GM21367 (cell line): ENCODE data around the gene TMEM42.
"Not testable (repeated sequence)": the region's sequence is repeated elsewhere in the genome, so short reads cannot be mapped to it uniquely, and the experiment has no call there.

Experiments used
- ATAC-seq: cut with Tn5 transposase; IDR thresholded peaks from one replicate; pipeline ENCODE4 v1.9.1; 2021; ENCODE audit not compliant: unreplicated experiment

The TMEM42 gene

GRCh38 chr3:44861412-44862225 lies at the start of gene TMEM42:
Gene TMEM42 (plus strand): TSS chr3:44861912. CDS start chr3:44861925, 13 bp downstream.
- ATAC-seq, result peak; percentile 92

DNA sequence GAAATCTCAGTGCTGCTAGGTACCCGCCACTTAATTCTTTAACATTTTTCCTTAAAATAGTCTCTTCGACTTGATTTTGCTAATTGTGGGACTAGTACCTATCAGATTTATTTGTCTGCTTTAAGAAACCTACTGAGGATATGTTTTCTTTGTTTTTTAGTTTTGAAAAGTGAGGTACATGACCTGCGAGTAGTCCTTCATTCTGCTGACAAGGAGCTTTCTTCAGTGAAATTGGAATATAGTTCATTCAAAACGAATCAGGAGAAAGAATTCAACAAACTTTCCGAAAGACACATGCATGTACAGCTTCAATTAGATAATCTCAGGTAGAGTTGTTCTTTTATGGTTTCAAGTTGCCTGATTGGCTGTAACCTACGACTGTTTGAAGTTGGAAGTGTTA lies 47.0 kb upstream of the TMEM42 start:
- ATAC-seq, result no peak

DNA sequence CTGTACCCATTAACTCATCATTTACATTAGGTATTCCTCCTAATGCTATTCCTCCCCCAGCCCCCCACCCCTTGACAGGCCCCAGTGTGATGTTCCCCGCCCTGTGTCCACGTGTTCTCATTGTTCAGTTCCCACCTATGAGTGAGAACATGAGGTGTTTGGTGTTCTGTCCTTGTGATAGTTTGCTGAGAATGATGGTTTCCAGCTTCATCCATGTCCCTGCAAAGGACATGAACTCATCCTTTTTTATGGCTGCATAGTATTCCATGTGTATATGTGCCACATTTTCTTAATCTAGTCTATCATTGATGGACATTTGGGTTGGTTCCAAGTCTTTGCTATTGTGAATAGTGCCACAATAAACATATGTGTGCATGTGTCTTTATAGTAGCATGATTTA lies 45.4 kb upstream of the TMEM42 start:
- ATAC-seq, result not testable (repeated sequence)

GRCh38 chr3:44821206-44821605 lies 40.5 kb upstream of the TMEM42 start:
- not testable (repeated sequence) for ATAC-seq

- ATAC-seq, result no peak
These were observed 36.3 kb upstream of the TMEM42 start for GRCh38 chr3:44825264-44825925.

GRCh38 chr3:44827196-44827595 lies 34.5 kb upstream of the TMEM42 start:
- no peak for ATAC-seq

DNA sequence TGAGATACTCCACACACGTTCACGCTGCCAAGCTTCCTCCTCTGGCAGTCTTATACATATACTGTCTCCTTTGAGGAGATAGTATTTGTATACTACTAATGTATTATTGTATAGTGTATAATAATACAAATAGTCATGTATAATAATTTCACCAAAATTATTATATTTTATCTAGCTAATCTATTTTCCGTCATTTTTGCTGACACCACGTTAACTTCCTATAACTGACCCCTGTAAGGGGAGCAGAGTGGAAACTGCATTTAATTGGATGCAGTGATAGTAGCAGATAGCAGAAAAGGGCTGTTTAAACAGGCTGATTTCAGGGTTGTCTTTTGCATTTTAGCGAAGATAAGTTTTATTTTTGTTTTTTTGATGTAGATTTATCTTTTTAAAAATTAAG lies 30.5 kb upstream of the TMEM42 start:
- no peak for ATAC-seq

DNA sequence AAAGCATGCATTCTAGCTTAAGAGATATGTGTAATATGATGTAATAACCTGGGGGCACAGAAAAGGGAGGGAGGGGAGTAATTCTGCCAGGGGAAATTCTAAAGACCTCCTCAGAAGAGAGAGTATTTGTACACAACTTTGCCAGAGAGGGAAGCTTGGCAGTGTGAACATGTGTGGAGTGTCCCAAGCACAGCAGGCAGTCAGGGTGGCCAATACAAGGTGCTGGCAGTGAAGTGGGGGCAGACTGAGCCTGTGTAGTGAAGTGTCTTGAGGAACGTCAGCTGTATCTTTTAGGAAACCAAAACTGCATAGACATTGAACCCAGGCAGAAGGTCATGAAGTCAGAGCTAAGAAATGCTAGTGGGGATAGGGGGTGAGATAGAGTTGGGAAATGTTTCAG lies 29.7 kb upstream of the TMEM42 start:
- no peak for ATAC-seq

DNA sequence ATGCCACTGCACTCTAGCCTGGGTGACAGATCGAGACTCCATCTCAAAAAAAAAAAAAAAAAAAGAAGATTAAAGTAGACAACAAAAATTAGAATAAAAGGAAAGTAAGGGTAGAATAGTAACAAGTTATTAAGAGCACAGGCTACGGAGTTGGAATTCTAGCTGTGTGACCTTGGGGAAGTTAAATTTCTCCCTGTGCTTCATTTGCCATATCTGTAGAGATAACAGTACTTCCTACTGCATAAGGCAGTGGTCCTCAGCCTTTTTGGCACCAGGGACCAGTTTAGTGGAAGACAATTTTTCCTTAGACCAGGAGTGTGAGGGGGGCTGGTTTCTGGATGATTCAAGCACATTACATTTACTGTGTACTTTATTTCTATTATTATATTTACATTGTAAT lies 28.7 kb upstream of the TMEM42 start:
- ATAC-seq, result no peak

GRCh38 chr3:44833394-44833793 lies 28.3 kb upstream of the TMEM42 start:
- ATAC-seq, result no peak

- no peak for ATAC-seq
These were observed 26.0 kb upstream of the TMEM42 start for GRCh38 chr3:44835684-44836083.

DNA sequence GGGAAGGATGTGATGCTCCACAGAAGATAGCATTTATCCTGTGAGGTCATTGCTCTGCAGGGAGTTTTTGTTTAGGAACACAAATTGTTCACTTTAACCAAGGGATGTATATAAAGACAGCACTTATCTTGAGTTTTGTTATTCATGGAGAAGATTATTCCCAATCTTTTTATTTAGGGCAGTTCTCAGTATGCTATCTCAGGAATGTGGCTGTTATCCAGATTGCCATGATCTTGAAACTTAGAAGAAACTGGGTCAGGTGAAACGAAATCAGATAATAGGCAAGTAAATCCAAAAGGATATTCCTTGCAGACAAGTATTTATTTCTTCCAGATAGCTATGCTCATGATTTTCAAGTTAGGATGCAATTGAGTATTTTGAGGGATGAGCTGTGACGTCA lies 19.3 kb upstream of the TMEM42 start:
- ATAC-seq, result no peak

DNA sequence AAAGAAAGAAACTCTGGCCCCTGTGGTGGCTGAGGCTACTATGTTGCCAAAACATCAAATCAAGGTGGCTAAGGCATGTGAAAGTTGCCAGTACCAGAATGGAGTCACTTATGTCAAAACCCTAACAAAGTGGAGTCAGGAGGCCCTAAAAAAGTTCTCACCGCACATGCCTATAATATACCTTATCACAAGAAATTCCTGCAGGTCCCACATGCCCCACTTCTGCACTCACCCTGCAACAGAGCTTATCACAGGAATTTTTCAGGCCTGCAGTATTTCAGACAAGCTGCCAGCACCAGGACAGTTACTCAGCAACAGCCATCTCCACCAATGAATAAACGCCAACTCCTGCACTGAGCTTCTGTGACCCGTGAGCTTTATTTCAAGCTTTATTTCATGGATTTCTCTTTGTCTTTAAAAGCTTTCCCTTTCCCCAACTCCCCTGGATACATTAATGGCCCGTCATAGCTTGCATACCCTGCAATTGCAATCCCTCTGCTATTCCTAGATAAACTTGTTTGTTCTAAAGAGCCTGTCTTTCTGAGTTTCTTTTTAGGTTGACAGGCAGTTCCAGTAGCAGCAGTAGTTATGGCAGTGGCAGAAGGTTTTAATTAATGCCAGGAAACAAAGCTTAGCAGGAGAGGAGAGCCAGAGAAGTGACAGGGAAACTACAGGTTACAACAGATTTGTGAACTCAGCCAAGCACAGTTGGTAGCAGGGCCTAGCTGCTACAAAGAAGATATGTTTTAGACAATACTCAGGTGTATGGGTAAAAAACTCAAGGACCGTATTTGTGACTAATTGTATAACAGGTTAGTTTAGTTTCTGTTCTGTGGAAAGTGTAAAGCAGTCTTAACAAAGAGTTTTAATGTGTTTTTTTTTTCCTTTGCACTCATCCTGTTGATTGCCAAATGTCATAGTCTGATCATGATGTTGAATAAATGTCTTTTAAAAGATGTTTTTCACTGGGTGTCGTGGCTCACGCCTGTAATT lies 15.9 kb upstream of the TMEM42 start:
- no peak for ATAC-seq

- no peak for ATAC-seq
These were observed 13.1 kb upstream of the TMEM42 start for GRCh38 chr3:44848634-44849033.

- ATAC-seq, result not testable (repeated sequence)
These were observed 5.0 kb upstream of the TMEM42 start for GRCh38 chr3:44856663-44857062.

DNA sequence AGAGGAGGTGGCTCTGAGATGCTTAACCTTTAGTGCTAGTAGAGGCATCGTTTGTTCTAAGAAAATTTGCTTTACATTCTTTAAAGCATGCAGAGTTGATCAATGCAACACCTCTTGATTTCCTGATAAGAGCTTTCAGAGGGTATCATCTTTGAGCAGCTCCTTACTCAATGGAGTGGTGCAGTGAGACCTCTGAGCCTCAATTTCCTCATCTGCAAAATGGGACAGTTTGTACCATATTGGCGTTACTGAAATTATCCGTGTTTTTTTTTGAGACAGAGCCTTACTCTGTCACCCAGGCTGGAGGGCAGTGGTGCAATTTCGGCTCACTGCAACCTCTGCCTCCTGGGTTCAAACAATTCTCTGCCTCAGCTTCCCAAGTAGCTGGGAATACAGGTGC lies 1.6 kb upstream of the TMEM42 start:
- no peak for ATAC-seq

- peak; percentile 18 for ATAC-seq
These were observed 520 bp downstream of the TMEM42 start for GRCh38 chr3:44862226-44862637.

- no peak for ATAC-seq
These were observed 3.7 kb downstream of the TMEM42 start for GRCh38 chr3:44865272-44866035.

DNA sequence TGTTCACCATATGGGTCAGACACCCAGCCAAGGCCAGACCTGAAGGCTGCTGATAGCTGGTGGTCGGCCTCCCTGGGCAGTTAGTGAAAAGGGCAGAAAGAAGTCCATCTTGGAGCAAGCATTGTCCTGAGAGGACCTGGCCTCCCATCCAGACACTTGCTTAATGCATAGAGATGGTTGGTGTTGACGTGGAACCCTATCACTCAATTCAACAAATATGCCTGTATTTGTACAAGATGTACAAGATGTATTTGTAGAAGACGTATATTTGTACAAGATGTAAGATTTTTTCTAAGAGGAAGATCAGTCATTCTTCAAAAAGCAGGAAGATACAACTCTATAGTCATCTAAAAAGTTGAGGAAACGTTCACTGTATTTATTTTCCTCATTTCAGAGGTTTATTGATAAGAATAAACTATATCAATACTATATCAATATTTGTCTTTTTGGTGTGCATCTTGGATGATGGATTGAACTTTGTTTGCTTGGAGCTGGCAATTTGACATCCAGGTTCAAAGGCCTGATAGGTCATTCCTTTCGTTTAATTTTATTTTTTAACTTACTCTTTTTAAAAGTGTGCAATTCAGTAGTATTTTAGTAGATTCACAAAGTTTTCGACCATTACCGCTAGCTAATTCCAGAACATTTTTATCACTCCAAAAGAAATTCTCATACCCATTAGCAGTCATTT lies 5.9 kb downstream of the TMEM42 start:
- ATAC-seq, result no peak
